ENCODE data around the gene TCF3.

Gene TCF3

DNA sequence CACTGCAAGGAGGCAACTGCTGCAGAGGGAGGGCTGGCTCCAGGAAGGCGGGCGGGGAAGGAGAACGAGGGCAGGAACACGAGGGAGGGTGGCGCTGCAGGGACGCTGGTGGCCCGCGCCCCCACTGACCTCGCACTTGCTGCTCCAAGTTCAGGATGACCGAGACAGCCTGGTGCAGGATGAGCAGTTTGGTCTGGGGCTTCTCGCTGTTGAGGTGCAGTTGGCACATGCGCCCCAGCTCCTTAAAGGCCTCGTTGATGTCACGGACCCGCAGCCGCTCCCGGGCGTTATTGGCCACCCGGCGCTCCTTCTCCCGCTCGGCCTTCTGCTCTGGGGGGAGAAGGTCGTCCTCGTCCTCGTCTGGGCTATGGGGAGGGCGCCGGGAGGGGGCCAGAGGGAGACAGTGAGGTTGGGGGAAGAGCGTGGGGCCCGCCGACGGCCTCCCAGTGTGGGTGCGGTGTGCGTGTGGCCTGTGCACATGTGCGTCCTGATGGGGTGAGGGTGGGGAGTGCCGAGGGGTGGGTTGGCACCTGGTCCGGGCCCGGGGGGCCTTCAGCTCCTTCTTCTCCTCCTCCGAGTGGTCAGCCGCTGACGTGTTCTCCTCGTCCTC lies 37.2 kb downstream of the TCF3 start:
- no peak for DNase-seq (ENCODE audit: low read depth in 1 of 2, low spot score in 1 of 2)
- TF ChIP-seq JUND (IDR thresholded peaks at IDR 0.05; ENCODE audit: low read depth): no peak
- in situ Hi-C loops (cut with HindIII; ENCODE audit: low pct_unique_long_range_greater_than_20kb, low sequenced_read_pairs): no loop called here

- TF ChIP-seq JUND (IDR thresholded peaks at IDR 0.05; ENCODE audit: low read depth): no peak
- DNase-seq (ENCODE audit: low read depth in 1 of 2, low spot score in 1 of 2): no peak
- in situ Hi-C loops (cut with HindIII; ENCODE audit: low pct_unique_long_range_greater_than_20kb, low sequenced_read_pairs): no loop called here
Observed at GRCh38 chr19:1613808-1614570, 38.4 kb downstream of the TCF3 start.

- DNase-seq (ENCODE audit: low read depth in 1 of 2, low spot score in 1 of 2): no peak
- no peak for TF ChIP-seq JUND (IDR thresholded peaks at IDR 0.05; ENCODE audit: low read depth)
- in situ Hi-C loops (cut with HindIII; ENCODE audit: low pct_unique_long_range_greater_than_20kb, low sequenced_read_pairs): no loop called here
Observed at GRCh38 chr19:1613146-1613545, 39.3 kb downstream of the TCF3 start.

- in situ Hi-C loops (cut with HindIII; ENCODE audit: low pct_unique_long_range_greater_than_20kb, low sequenced_read_pairs): no loop called here
- DNase-seq (ENCODE audit: low read depth in 1 of 2, low spot score in 1 of 2): no peak
- TF ChIP-seq JUND (IDR thresholded peaks at IDR 0.05; ENCODE audit: low read depth): no peak
Observed at GRCh38 chr19:1612114-1613086, 40.0 kb downstream of the TCF3 start.

- no peak for DNase-seq (ENCODE audit: low read depth in 1 of 2, low spot score in 1 of 2)
- no peak for TF ChIP-seq JUND (IDR thresholded peaks at IDR 0.05; ENCODE audit: low read depth)
- in situ Hi-C loops (cut with HindIII; ENCODE audit: low pct_unique_long_range_greater_than_20kb, low sequenced_read_pairs): no loop called here
Observed at GRCh38 chr19:1611353-1611752, 41.1 kb downstream of the TCF3 start.

DNA sequence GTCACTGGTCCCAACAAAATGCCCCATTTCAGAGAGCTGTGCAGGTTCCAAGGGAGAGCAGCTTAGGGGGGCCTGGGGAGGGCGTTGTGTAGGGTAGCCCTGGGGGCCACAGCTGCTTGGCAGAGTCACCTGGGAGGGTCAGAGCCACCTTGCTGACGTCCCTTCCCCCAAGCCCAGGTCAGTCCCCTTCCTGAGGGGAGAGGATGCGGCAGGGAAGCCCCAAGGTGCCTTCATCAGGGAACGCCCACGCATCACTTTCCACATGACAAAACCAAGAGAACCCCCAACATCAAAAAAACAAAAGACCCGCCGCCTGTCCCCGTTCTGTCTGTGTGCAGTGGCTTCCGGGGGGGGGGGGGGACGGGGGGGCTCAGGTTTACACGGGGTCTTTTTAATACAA lies 41.8 kb downstream of the TCF3 start:
- no peak for DNase-seq (ENCODE audit: low read depth in 1 of 2, low spot score in 1 of 2)
- no peak for TF ChIP-seq JUND (IDR thresholded peaks at IDR 0.05; ENCODE audit: low read depth)

DNA sequence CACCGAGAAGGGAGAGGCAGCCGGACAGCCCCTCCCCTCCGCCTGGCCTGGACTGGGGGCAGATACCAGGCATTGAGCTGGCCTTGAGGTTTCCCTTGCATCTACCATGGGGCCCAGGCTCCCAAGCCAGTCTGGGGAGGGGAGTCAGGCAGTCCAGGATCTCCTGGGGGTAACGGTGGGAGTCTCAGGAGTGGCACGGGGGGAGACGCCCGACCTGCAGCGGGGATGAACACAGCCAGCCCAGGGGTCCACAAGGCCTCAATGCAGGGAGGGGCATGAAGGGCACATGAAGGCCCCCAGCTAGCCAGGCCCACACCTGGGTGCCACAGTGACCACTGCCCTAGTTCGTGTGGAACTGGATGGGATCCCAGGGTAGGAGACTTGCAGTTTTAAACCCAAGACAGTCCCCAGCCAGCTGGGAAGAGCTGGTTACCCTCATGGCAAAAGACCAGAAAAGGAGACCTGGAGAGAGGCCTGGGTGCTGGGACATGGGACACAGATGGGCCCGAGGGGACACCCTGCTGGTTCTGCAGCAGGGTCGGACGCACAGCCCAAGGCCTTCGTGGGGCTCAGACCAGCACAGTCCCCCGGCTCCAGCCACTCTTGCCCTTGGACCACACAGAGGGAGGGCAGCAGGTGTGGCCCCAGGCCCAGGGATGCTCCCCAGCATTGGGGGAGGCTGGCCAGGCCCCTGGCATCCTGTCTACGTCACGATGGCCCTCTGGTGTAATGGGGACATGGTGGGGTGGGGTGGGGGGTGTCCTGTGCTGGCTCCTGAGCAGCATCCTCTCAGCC lies 42.5 kb downstream of the TCF3 start:
- in situ Hi-C loops (cut with HindIII; ENCODE audit: low pct_unique_long_range_greater_than_20kb, low sequenced_read_pairs): no loop called here
- DNase-seq (ENCODE audit: low read depth in 1 of 2, low spot score in 1 of 2): no peak
- TF ChIP-seq JUND (IDR thresholded peaks at IDR 0.05; ENCODE audit: low read depth): no peak

More for the DNA sequence above, 41.8 kb downstream of the TCF3 start:
- in situ Hi-C loops (cut with HindIII; ENCODE audit: low pct_unique_long_range_greater_than_20kb, low sequenced_read_pairs): no loop called here

DNA sequence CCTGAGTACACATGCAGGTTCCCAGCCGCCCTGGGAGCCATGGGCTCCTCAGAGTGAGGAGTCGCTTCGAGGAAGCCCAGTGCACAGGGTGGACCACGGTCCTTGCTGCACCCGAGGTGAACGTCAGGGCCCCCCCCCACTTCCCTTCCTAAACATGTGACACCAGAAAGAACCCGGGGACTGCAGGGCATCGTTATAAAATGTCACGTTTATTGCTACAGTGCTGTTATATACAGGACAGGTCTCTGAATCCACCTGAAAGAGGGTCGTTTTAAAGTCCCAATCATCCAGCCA lies 43.4 kb downstream of the TCF3 start:
- TF ChIP-seq JUND (IDR thresholded peaks at IDR 0.05; ENCODE audit: low read depth): no peak
- no peak for DNase-seq (ENCODE audit: low read depth in 1 of 2, low spot score in 1 of 2)
- in situ Hi-C loops (cut with HindIII; ENCODE audit: low pct_unique_long_range_greater_than_20kb, low sequenced_read_pairs): no loop called here

DNA sequence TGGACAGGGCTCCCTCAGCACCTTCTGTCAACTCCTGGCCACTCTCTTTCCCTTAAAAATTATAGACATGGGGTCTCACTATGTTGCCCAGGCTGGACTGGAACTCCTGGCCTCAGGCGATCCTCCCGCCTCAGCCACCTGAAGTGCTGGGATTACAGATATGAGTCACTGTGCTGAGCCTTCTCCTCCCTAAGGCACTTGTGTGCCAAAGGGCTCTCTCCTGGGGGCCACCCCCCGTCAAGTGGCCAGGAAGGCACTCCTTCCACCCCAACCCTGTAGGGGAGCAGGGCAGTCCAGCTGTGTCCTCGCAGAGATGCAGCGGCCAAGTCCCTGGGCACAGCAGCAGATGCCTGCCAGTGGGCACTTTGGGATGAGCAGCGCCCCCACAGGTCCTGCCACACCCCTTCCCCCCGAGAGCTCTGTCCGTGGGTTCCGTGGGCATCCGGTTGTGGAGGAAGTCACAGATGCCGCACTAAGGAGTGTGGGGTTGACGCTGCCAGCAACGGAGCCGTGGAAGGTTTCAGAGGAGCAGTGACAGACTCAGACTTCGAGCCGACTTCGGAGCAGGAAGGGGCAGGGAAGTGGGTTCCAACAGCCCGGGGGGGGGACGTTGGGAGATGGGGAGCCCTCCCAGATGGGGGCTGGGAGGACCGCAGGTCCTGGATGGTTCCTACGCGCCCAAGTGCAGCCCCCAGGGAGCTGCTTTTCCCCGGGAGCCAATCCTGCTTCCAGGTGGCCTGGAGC lies 43.9 kb downstream of the TCF3 start:
- TF ChIP-seq JUND (IDR thresholded peaks at IDR 0.05; ENCODE audit: low read depth): no peak
- in situ Hi-C loops (cut with HindIII; ENCODE audit: low pct_unique_long_range_greater_than_20kb, low sequenced_read_pairs): no loop called here
- DNase-seq (ENCODE audit: low read depth in 1 of 2, low spot score in 1 of 2): no peak

DNA sequence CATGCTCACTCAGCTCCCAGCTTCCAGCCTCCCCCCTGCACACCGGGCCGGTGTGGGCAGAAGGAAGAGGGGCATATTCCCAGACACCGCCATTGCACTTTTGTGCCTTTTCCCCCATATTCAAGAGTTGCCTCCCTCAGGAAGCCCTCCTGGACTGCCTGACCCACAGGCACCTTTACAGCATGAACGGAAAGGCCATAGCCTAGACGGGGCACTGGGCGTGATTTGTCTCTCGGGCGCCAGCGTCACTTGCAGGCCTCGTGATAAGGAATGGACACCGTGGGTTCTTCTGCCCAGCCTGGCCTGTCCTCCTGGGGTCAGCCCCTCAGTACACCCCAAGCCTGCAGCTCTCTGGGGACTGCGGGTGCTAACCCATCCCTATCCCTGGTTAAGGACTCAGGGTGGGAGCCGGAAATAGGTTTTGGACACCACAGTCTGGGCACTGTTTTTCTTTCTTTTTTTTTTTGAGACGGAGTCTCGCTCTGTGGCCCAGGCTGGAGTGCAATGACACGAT lies 46.2 kb downstream of the TCF3 start:
- DNase-seq (ENCODE audit: low read depth in 1 of 2, low spot score in 1 of 2): peak in 1 of 2 experiments; percentile 34
- in situ Hi-C loops (cut with HindIII; ENCODE audit: low pct_unique_long_range_greater_than_20kb, low sequenced_read_pairs): no loop called here
- TF ChIP-seq JUND (IDR thresholded peaks at IDR 0.05; ENCODE audit: low read depth): no peak

Measured in T47D (cell line).